SU-DHL-6 (cell line): ENCODE results near the gene NFKBIE.

Source experiments
- EZH2phosphoT487 ChIP-seq: fragments of 200-600 bp; sonication (generic), shearing (Covaris generic); conservative IDR thresholded peaks from 2 replicates; pipeline ENCODE4 v1.6.1; 2018; ENCODE audit warnings: mild to moderate bottlenecking, antibody characterized with exemption, low read length, moderate library complexity, mixed read lengths
- TF ChIP-seq, protein P1 (sequence below): fragments of 200-600 bp; sonication (generic); IDR thresholded peaks from one replicate; pipeline ENCODE4 v1.5.1; 2017; ENCODE audit warnings: antibody characterized with exemption, mild to moderate bottlenecking, low read length, moderate library complexity; ENCODE audit not compliant: insufficient read depth, poor library complexity, severe bottlenecking

DNA sequence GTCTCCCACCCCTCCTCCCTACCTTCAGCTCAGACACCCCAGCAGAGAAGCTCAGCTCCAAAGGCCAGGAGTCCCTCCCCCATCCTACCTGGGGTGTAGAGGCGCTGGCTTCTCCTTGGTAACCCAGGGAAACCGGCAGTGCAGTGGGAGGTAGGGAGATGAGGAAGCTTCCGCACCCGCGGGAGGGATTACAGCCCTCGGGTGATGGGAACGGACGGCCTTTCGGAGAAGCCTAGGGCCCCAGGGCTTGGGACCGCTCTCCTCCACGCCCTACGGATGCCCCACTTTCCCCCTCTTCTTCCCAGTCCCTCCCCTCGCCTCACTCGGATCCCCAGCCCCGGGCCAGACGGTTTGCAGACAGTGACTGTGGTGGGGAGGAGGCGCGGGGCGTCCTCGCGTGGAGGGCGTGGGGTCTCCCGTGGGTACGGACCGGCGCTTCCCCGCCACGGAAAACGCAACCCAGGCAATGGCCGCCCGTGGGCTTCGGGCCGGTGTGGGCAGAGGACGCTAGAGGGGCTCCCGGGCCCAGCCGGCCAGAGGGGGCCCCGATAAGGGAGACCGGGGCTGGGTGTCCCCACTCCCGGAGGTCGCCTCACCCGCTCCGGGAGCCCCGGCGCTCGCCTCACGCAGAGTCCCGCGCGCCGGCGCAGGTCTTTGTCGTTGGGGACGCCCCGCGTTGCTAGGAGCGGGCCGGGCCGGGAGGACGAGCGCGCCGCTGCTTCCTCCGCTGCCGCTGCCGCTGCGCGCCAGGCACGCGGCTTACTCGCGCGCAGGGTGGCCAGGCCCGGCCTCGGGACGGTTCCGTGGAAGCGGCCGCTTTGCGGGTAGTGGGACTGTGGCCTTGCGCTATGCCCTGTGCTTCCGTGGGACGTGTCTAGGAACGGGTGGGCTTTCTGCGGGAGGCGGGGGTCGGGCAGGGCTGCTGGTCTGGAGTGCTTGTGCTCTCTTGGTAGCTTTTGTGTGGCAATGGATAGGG, 32.0 kb upstream of the NFKBIE start:
- TF ChIP-seq, protein P1, sequence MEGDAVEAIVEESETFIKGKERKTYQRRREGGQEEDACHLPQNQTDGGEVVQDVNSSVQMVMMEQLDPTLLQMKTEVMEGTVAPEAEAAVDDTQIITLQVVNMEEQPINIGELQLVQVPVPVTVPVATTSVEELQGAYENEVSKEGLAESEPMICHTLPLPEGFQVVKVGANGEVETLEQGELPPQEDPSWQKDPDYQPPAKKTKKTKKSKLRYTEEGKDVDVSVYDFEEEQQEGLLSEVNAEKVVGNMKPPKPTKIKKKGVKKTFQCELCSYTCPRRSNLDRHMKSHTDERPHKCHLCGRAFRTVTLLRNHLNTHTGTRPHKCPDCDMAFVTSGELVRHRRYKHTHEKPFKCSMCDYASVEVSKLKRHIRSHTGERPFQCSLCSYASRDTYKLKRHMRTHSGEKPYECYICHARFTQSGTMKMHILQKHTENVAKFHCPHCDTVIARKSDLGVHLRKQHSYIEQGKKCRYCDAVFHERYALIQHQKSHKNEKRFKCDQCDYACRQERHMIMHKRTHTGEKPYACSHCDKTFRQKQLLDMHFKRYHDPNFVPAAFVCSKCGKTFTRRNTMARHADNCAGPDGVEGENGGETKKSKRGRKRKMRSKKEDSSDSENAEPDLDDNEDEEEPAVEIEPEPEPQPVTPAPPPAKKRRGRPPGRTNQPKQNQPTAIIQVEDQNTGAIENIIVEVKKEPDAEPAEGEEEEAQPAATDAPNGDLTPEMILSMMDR, result no peak
- no peak for TF ChIP-seq EZH2phosphoT487
